Vagina (tissue), 2 donors: ENCODE results near the gene A4GALT.

Experiments
- POLR2A ChIP-seq, 2 donors: fragments of 450-650 bp; IDR thresholded peaks; one replicate each; pipeline ENCODE4 v1.6.1; 2017; ENCODE audit warnings: antibody characterized with exemption in 2 of 2, mild to moderate bottlenecking in 2 of 2, moderate library complexity in 2 of 2
- POLR2AphosphoS5 ChIP-seq, 2 donors: sonication (generic); formaldehyde crosslinking; IDR thresholded peaks; one replicate each; pipeline ENCODE4 v1.9.0; 2017; ENCODE audit warnings: antibody characterized with exemption in 2 of 2, mild to moderate bottlenecking in 2 of 2, low read depth in 1 of 2; ENCODE audit not compliant: insufficient read depth in 1 of 2
- TF ChIP-seq, protein P1 (sequence below), 3 experiments: fragments of 450-650 bp in 2 of 3; fragments of 200-600 bp in 1 of 3; sonication (generic) in 1 of 3; IDR thresholded peaks; one replicate each; pipeline ENCODE4 v1.5.1; 2017 to 2019; ENCODE audit warnings: antibody characterized with exemption in 3 of 3, mild to moderate bottlenecking in 2 of 3, moderate library complexity in 2 of 3

DNA sequence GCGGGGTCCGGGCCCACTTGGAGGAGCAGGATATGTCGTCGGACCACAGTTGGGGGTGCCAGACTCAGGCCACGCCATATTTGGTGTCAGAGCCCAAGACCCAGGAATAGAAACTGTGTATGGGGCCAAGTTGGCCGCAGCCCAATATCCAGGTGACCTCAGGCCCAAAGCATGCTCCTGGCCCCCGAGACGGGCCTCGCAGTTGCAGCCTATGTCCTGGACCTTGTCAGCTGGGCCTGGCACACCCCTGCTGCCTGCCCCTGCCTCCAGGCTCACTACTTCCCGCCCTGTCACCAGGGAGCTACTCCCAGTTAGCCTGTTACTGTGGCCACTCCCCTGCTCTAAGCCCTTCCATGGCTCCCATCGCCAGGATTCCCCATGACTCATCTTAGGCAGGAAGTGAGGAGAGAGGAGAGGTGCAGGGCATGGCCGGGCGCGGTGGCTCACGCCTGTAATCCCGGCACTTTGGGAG is 23.1 kb downstream of the A4GALT start:
- TF ChIP-seq, protein P1, sequence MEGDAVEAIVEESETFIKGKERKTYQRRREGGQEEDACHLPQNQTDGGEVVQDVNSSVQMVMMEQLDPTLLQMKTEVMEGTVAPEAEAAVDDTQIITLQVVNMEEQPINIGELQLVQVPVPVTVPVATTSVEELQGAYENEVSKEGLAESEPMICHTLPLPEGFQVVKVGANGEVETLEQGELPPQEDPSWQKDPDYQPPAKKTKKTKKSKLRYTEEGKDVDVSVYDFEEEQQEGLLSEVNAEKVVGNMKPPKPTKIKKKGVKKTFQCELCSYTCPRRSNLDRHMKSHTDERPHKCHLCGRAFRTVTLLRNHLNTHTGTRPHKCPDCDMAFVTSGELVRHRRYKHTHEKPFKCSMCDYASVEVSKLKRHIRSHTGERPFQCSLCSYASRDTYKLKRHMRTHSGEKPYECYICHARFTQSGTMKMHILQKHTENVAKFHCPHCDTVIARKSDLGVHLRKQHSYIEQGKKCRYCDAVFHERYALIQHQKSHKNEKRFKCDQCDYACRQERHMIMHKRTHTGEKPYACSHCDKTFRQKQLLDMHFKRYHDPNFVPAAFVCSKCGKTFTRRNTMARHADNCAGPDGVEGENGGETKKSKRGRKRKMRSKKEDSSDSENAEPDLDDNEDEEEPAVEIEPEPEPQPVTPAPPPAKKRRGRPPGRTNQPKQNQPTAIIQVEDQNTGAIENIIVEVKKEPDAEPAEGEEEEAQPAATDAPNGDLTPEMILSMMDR (IDR thresholded peaks at IDR 0.05), result no peak
- TF ChIP-seq POLR2AphosphoS5 (IDR thresholded peaks at IDR 0.05; ENCODE audit: insufficient read depth in 1 of 2, low read depth in 1 of 2), result peak; percentile 82 to 85
- no peak for TF ChIP-seq POLR2A (IDR thresholded peaks at IDR 0.05)
